SK-N-SH (cell line): ENCODE measurements around the gene SMAD3. TPM values are rescaled to one million over a fixed set of nuclear protein-coding genes. Genes with fewer than 3 reads are reported as not detected.

Experiments
- CTCF ChIA-PET: fragments of 300-600, 350-600 bp; formaldehyde crosslinking; extraction: SDS; loops from one replicate; lab custom pipeline; 2021; lab: Yijun Ruan, JAX
- POLR2A ChIA-PET: fragments of 350-600 bp; sonication (Branson Sonifier 250); formaldehyde crosslinking; extraction: SDS; loops from one replicate; lab custom pipeline; 2020; ENCODE audit warnings: antibody characterized with exemption, inconsistent platforms; lab: Yijun Ruan, JAX
- DNase-seq: peaks from one replicate; pipeline ENCODE4 v3.0.0; 2012
- H2AFZ ChIP-seq: fragments of 200-600 bp; sonication (generic); 2 replicates; pipeline ENCODE4 v1.8.1; 2016; ENCODE audit warnings: antibody characterized with exemption, mild to moderate bottlenecking, low read depth
- H3F3A ChIP-seq: fragments of 200-600 bp; sonication (generic); replicated peaks from 2 replicates; pipeline ENCODE3; 2016; ENCODE audit warnings: antibody characterized with exemption, mild to moderate bottlenecking; ENCODE audit not compliant: insufficient read depth
- H3K27ac ChIP-seq, 2 experiments: fragments of 200-500 bp in 1 of 2; fragments of 200-600 bp in 1 of 2; sonication (Bioruptor generic) in 1 of 2; sonication (generic), shearing (Covaris generic) in 1 of 2; 2 replicates each; pipeline versions ENCODE4 v1.5.1 to v1.6.1; 2014 to 2016; ENCODE audit warnings: low read depth in 2 of 2, inconsistent platforms in 1 of 2, low read length in 1 of 2, mild to moderate bottlenecking in 1 of 2, mixed read lengths in 1 of 2
- H3K27me3 ChIP-seq: fragments of 200-600 bp; sonication (generic), shearing (Covaris generic); 2 replicates; pipeline ENCODE4 v1.6.1; 2016; ENCODE audit warnings: mixed run types; ENCODE audit not compliant: insufficient read depth
- H3K36me3 ChIP-seq, 2 experiments: fragments of 200-500 bp in 1 of 2; fragments of 200-600 bp in 1 of 2; sonication (Bioruptor generic) in 1 of 2; sonication (generic) in 1 of 2; replicated peaks in 1 of 2; 2 replicates each; pipeline versions ENCODE3 to v1.5.1; 2014 to 2016; ENCODE audit warnings: low read length in 1 of 2, mild to moderate bottlenecking in 1 of 2; ENCODE audit not compliant: insufficient read depth in 2 of 2, control insufficient read depth in 1 of 2
- H3K4me1 ChIP-seq, 2 experiments: fragments of 200-500 bp in 1 of 2; fragments of 200-600 bp in 1 of 2; sonication (Bioruptor generic) in 1 of 2; sonication (generic), shearing (Covaris generic) in 1 of 2; 2 replicates each; pipeline versions ENCODE4 v1.5.1 to v1.6.1; 2014 to 2016; ENCODE audit warnings: low read depth in 1 of 2, low read length in 1 of 2, mixed run types in 1 of 2; ENCODE audit not compliant: insufficient read depth in 2 of 2, control insufficient read depth in 1 of 2
- H3K4me2 ChIP-seq: fragments of 200-600 bp; sonication (generic), shearing (Covaris generic); 2 replicates; pipeline ENCODE4 v1.6.1; 2017; ENCODE audit warnings: mixed run types
- H3K4me3 ChIP-seq, 2 experiments: fragments of 200-500 bp in 1 of 2; fragments of 200-600 bp in 1 of 2; sonication (Bioruptor generic) in 1 of 2; sonication (generic), shearing (Covaris generic) in 1 of 2; 2 replicates each; pipeline versions ENCODE4 v1.5.1 to v1.8.1; 2014 to 2016; ENCODE audit warnings: low read depth in 2 of 2, inconsistent platforms in 1 of 2, low read length in 1 of 2, mild to moderate bottlenecking in 1 of 2, mixed read lengths in 1 of 2, moderate library complexity in 1 of 2
- H3K79me2 ChIP-seq: fragments of 200-600 bp; sonication (generic); 2 replicates; pipeline ENCODE4 v1.8.1; 2017; ENCODE audit warnings: mild to moderate bottlenecking; ENCODE audit not compliant: insufficient read depth
- H3K9ac ChIP-seq: fragments of 200-600 bp; sonication (generic); 2 replicates; pipeline ENCODE4 v1.6.1; 2017; ENCODE audit warnings: mixed run types
- H3K9me2 ChIP-seq: fragments of 200-600 bp; sonication (generic); 2 replicates; pipeline ENCODE4 v1.6.1; 2017; ENCODE audit warnings: mixed run types
- H3K9me3 ChIP-seq: fragments of 200-600 bp; sonication (generic); 2 replicates; pipeline ENCODE4 v1.6.1; 2017; ENCODE audit warnings: mixed run types, mild to moderate bottlenecking, moderate library complexity
- H4K20me1 ChIP-seq: fragments of 200-600 bp; sonication (generic); 2 replicates; pipeline ENCODE4 v1.6.1; 2017; ENCODE audit warnings: mild to moderate bottlenecking, mixed run types; ENCODE audit not compliant: insufficient read depth
- CHD2 ChIP-seq: fragments of 150-350 bp; IDR thresholded peaks from 2 replicates; pipeline ENCODE4 v1.6.1; 2018; ENCODE audit warnings: low read length; ENCODE audit not compliant: partially characterized antibody
- EP300 ChIP-seq, 2 experiments: IDR thresholded peaks; 2 replicates each; pipeline versions ENCODE4 v1.4.0 to v1.6.1; 2012; ENCODE audit warnings: borderline replicate concordance in 1 of 2, low read depth in 1 of 2, low read length in 1 of 2
- FOSL2 ChIP-seq: IDR thresholded peaks from 2 replicates; pipeline ENCODE4 v1.4.0; 2012; ENCODE audit warnings: low read depth, mild to moderate bottlenecking, moderate library complexity, borderline replicate concordance
- FOXJ3 ChIP-seq: sonication (generic); formaldehyde crosslinking; IDR thresholded peaks from 2 replicates; pipeline ENCODE4 v1.5.1; 2020; ENCODE audit warnings: mild to moderate bottlenecking, missing genetic modification reagents
- FOXM1 ChIP-seq: IDR thresholded peaks from 2 replicates; pipeline ENCODE4 v1.4.0; 2012; ENCODE audit warnings: low read depth, mild to moderate bottlenecking
- GABPA ChIP-seq: IDR thresholded peaks from 2 replicates; pipeline ENCODE4 v1.4.0; 2012; ENCODE audit warnings: low read depth, mild to moderate bottlenecking
- GATA2 ChIP-seq: sonication (generic); formaldehyde crosslinking; IDR thresholded peaks from 2 replicates; pipeline ENCODE4 v1.5.0; 2020; ENCODE audit warnings: mild to moderate bottlenecking, missing genetic modification reagents
- JUND ChIP-seq: IDR thresholded peaks from 2 replicates; pipeline ENCODE4 v1.4.0; 2012
- MEF2A ChIP-seq: IDR thresholded peaks from 2 replicates; pipeline ENCODE4 v1.4.0; 2012; ENCODE audit warnings: low read depth, borderline replicate concordance
- MXI1 ChIP-seq: IDR thresholded peaks from 2 replicates; pipeline ENCODE4 v1.6.1; 2012; ENCODE audit warnings: mild to moderate bottlenecking, low read depth, low read length, improper control_type of control experiment
- POLR2AphosphoS5 ChIP-seq: IDR thresholded peaks from 2 replicates; pipeline ENCODE4 v1.6.1; 2012; ENCODE audit warnings: low read depth, low read length
- RCOR1 ChIP-seq: fragments of 150-350 bp; IDR thresholded peaks from 2 replicates; pipeline ENCODE4 v1.6.1; 2017; ENCODE audit warnings: antibody characterized with exemption, low read length
- RXRA ChIP-seq: IDR thresholded peaks from 2 replicates; pipeline ENCODE4 v1.4.0; 2012; ENCODE audit warnings: low read depth, mild to moderate bottlenecking, borderline replicate concordance
- SIN3A ChIP-seq: IDR thresholded peaks from 2 replicates; pipeline ENCODE4 v1.6.1; 2012; ENCODE audit warnings: low read depth, mild to moderate bottlenecking, low read length, moderate library complexity, borderline replicate concordance
- SMC3 ChIP-seq: IDR thresholded peaks from 2 replicates; pipeline ENCODE4 v1.6.1; 2012; ENCODE audit warnings: low read depth, low read length, improper control_type of control experiment
- TCF12 ChIP-seq: IDR thresholded peaks from 2 replicates; pipeline ENCODE4 v1.4.0; 2012
- TEAD4 ChIP-seq: IDR thresholded peaks from 2 replicates; pipeline ENCODE4 v1.4.0; 2012; ENCODE audit warnings: mild to moderate bottlenecking, borderline replicate concordance; ENCODE audit not compliant: insufficient read depth
- YY1 ChIP-seq: IDR thresholded peaks from 2 replicates; pipeline ENCODE4 v1.4.0; 2012; ENCODE audit warnings: low read depth, mild to moderate bottlenecking
- WGBS: methylation state at CpG from one replicate; pipeline ENCODE4 v1.1.6; 2017; ENCODE audit warnings: low lambda C conversion rate; 5-methylcytosine and 5-hydroxymethylcytosine counted together
- polyA plus RNA-seq, 3 experiments: library from polyadenylated mRNA; depleted of rRNA; stranded (reverse); fragments of >200 nt; gene quantifications; 2 replicates each; pipeline ENCODE4 v1.2.3, GENCODE V29; 2012
- TF ChIP-seq, protein P1 (sequence below): IDR thresholded peaks from 2 replicates; pipeline ENCODE4; 2012
- TF ChIP-seq, protein P2 (sequence below): IDR thresholded peaks from 2 replicates; pipeline ENCODE4 v1.4.0; 2012; ENCODE audit warnings: low read depth, borderline replicate concordance
- TF ChIP-seq, protein P3 (sequence below): fragments of 200-600 bp; sonication (generic); IDR thresholded peaks from 2 replicates; pipeline ENCODE4 v1.6.1; 2017; ENCODE audit warnings: antibody characterized with exemption, mild to moderate bottlenecking, moderate library complexity
- TF ChIP-seq, protein P4 (sequence below): IDR thresholded peaks from 2 replicates; pipeline ENCODE4 v1.4.0; 2012; ENCODE audit warnings: low read depth, borderline replicate concordance

The SMAD3 gene
- polyA plus RNA-seq, 1 of the 3 experiments (the other 2 are of a cell fraction): 19.5 TPM

DNA sequence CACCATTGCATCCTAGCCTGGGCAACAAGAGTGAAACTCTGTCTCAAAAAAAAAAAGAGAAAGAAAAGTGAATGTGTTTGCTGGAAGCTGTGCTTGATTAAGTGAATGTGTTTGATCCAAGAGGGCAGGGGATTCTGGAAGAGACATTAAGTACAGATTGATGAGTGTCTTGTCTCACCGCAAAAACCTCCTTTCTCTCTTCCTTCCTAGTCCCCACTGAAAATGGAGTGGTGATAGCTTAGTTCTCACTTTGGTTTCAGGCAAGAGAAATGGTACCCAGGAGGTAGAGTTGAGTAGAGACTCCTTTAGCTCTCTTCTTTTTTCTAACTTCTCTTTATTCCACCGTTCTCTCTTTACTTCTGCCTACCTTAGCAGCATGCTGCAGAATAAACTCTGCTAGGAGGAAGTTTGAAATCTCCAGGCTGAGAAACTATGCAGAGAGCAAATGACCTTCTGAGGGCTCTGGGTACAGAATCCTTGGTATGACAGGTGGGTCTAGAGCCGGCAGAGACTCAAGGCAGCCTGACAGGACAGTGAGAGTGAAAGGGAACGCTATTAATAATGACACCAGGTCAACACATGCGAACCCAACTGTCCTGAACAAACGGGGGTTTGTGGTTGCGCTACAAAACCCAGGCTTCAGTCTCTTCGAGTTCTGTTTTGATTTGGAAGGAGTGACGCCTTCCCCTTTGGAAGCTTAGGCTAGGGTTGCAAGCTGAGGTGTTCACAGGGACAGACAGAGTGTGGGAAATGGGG is 74.9 kb downstream of the SMAD3 start (continued):
- no peak for TF ChIP-seq EP300 (IDR thresholded peaks at IDR 0.05; ENCODE audit: borderline replicate concordance in 1 of 2, low read depth in 1 of 2, low read length in 1 of 2)
- TF ChIP-seq, protein P1, sequence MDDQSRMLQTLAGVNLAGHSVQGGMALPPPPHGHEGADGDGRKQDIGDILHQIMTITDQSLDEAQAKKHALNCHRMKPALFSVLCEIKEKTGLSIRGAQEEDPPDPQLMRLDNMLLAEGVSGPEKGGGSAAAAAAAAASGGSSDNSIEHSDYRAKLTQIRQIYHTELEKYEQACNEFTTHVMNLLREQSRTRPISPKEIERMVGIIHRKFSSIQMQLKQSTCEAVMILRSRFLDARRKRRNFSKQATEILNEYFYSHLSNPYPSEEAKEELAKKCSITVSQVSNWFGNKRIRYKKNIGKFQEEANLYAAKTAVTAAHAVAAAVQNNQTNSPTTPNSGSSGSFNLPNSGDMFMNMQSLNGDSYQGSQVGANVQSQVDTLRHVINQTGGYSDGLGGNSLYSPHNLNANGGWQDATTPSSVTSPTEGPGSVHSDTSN: no peak
- no peak for TF ChIP-seq FOSL2

DNA sequence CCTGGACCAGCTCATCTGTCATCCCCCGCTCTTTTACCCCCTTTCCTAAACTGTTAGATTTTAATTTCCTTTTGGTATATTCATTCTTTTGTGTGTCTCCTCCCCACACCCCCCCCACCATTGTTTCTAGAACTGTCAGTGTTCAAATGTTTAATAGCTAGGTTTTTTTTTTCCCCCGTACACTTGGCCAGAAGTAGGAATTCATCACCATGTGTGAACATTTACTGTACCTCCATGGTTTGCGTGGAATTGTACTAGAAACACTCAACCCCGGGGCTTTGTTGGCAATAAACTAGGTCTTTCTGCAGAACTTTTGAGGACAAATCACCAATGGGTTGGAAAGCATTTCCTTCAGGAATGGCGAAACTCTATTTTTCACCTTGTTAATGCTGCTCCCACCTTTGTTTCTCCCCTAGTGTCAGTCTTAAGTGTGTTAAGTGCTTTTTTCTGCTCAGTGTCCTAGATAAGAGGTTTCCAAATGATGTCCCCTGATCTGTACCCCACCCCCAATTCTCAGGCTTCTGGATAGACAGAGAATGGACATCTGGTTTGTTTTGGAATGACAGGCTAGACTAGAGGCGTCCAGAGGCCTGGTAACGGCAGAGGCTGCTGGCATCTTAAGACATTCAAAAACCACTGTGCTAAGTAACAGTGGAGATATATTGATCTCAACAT is 76.8 kb downstream of the SMAD3 start:
- no peaks in the 10 kb centered on the region for H3K36me3 ChIP-seq
- ChIA-PET CTCF (no interaction called here), POLR2A (no interaction called here)
- no peaks in the 10 kb centered on the region for H3K27me3 ChIP-seq
- no peak overlapping the region for H2AFZ ChIP-seq
- H3K9me2 ChIP-seq: no peaks in the 10 kb centered on the region
- peak overlapping the region; percentile 47 to 99 for H3K27ac ChIP-seq
- peaks cover 47% of the 10 kb centered on the region for H3F3A ChIP-seq
- DNase-seq: peak; percentile 60
- H3K4me3 ChIP-seq: no peak overlapping the region
- peaks cover 34 to 68% of the 10 kb centered on the region in 2 experiments for H3K4me1 ChIP-seq
- WGBS: 49% methylated on average over 7 of the region's 7 CpGs
- H3K9ac ChIP-seq: peak overlapping the region; percentile 56; the same call in 1 of the 2 replicates
- H3K79me2 ChIP-seq: peaks cover 89% of the 10 kb centered on the region
- no peaks in the 10 kb centered on the region for H4K20me1 ChIP-seq
- H3K4me2 ChIP-seq: peak overlapping the region; percentile 49
- no peaks in the 10 kb centered on the region for H3K9me3 ChIP-seq
- TF ChIP-seq GATA2 (CRISPR knock-in tag) (no peak), TCF12 (peak; percentile 74), RCOR1 (no peak), FOXJ3 (CRISPR knock-in tag) (no peak), FOXM1 (0 out of 2 replicates have a peak, but pooled peaks have one; percentile 19), TEAD4 (no peak; the same call in 1 of the 2 replicates), EP300 (IDR thresholded peaks at IDR 0.05; ENCODE audit: borderline replicate concordance in 1 of 2, low read depth in 1 of 2, low read length in 1 of 2) (peak in 1 of 2 experiments; percentile 60; a peak in 1 of 4 replicates), GABPA (no peak), YY1 (no peak), SMC3 (no peak), SIN3A (peak; percentile 61; the same call in 1 of the 2 replicates), POLR2AphosphoS5 (no peak), CHD2 (peak; percentile 18), FOSL2 (no peak), RXRA (no peak), MEF2A (no peak), MXI1 (0 out of 2 replicates have a peak, but pooled peaks have one; percentile 15), JUND (no peak)
- TF ChIP-seq, protein P2, sequence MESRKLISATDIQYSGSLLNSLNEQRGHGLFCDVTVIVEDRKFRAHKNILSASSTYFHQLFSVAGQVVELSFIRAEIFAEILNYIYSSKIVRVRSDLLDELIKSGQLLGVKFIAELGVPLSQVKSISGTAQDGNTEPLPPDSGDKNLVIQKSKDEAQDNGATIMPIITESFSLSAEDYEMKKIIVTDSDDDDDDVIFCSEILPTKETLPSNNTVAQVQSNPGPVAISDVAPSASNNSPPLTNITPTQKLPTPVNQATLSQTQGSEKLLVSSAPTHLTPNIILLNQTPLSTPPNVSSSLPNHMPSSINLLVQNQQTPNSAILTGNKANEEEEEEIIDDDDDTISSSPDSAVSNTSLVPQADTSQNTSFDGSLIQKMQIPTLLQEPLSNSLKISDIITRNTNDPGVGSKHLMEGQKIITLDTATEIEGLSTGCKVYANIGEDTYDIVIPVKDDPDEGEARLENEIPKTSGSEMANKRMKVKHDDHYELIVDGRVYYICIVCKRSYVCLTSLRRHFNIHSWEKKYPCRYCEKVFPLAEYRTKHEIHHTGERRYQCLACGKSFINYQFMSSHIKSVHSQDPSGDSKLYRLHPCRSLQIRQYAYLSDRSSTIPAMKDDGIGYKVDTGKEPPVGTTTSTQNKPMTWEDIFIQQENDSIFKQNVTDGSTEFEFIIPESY: no peak
- TF ChIP-seq, protein P1: peak; percentile 51; the same call in 1 of the 2 replicates
- TF ChIP-seq, protein P3, sequence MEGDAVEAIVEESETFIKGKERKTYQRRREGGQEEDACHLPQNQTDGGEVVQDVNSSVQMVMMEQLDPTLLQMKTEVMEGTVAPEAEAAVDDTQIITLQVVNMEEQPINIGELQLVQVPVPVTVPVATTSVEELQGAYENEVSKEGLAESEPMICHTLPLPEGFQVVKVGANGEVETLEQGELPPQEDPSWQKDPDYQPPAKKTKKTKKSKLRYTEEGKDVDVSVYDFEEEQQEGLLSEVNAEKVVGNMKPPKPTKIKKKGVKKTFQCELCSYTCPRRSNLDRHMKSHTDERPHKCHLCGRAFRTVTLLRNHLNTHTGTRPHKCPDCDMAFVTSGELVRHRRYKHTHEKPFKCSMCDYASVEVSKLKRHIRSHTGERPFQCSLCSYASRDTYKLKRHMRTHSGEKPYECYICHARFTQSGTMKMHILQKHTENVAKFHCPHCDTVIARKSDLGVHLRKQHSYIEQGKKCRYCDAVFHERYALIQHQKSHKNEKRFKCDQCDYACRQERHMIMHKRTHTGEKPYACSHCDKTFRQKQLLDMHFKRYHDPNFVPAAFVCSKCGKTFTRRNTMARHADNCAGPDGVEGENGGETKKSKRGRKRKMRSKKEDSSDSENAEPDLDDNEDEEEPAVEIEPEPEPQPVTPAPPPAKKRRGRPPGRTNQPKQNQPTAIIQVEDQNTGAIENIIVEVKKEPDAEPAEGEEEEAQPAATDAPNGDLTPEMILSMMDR: no peak
- TF ChIP-seq, protein P4, sequence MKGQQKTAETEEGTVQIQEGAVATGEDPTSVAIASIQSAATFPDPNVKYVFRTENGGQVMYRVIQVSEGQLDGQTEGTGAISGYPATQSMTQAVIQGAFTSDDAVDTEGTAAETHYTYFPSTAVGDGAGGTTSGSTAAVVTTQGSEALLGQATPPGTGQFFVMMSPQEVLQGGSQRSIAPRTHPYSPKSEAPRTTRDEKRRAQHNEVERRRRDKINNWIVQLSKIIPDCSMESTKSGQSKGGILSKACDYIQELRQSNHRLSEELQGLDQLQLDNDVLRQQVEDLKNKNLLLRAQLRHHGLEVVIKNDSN: no peak
